ENCODE data around the gene SORL1.
A peak's percentile ranks its signal among the peaks of the same experiment; 100 is the strongest.

The SORL1 gene

DNA sequence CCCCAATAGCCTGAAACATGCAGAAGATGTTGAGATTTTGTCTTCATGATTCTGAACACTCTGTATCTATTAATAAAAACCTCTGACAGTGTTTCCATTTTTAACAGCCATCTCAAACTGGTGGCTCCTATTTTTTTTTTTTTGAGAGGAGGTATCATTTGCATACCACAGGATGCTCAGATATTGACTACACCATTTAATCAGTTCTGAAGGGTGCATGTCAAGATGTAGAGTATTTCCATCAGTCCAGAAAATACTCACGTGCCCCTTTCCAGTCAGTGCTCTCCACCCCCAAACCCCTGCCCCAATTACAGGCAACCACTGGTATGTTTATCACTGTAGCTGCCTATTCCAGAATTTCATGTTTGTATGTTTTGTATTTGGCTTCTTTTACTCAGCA lies 85.9 kb downstream of the SORL1 start:
- Mint-ChIP-seq H3K4me1 (ENCODE audit: low read depth in 2 of 2) (peaks cover 18 to 38% of the 10 kb centered on the region in 2 donors), H3K4me3 (peak overlapping the region in 1 of 2 donors; percentile 21), H3K9me3 (no peaks in the 10 kb centered on the region), H3K27me3 (no peaks in the 10 kb centered on the region), H3K36me3 (ENCODE audit: insufficient read depth) (peaks cover 71% of the 10 kb centered on the region), H3K27ac (peak overlapping the region; percentile 4 to 77)
- ATAC-seq (replicated peaks) (peak; percentile 50), DNase-seq (no peak)

- DNase-seq: no peak
- no peaks in the 10 kb centered on the region for H3K27me3 Mint-ChIP-seq
Measured at GRCh38 chr11:121539000-121539399, 86.9 kb downstream of the SORL1 start.

DNA sequence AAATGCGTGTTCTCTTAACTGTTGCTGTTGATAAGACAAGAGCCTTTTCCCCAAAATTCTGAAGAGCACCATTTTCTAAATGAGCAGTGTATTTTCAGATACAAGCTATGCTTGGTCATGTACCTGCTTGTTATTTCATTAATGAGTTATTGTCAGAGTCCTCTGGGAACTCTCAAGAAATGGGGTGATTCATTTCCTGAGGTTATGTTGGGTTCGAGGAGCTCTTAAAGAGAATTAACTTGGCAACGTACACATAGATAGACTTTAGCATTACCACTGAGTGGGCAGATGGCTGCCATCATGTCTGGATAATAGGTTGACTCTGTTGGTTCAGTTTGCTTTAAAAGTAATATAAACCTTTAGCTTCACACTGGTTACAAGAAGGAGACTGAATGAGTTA lies 88.5 kb downstream of the SORL1 start:
- Mint-ChIP-seq H3K36me3 (ENCODE audit: insufficient read depth) (peaks cover 70% of the 10 kb centered on the region), H3K4me3 (no peak overlapping the region)
- ATAC-seq (replicated peaks): no peak

More at GRCh38 chr11:121539000-121539399, 86.9 kb downstream of the SORL1 start:
- H3K27ac Mint-ChIP-seq: peak overlapping the region in 1 of 2 donors; percentile 77
- H3K4me1 Mint-ChIP-seq (ENCODE audit: low read depth in 2 of 2): peaks cover 19 to 33% of the 10 kb centered on the region in 2 donors
- H3K4me3 Mint-ChIP-seq: no peak overlapping the region
- H3K9me3 Mint-ChIP-seq: no peaks in the 10 kb centered on the region
- H3K36me3 Mint-ChIP-seq (ENCODE audit: insufficient read depth): peaks cover 71% of the 10 kb centered on the region
- ATAC-seq (replicated peaks): peak; percentile 66

DNA sequence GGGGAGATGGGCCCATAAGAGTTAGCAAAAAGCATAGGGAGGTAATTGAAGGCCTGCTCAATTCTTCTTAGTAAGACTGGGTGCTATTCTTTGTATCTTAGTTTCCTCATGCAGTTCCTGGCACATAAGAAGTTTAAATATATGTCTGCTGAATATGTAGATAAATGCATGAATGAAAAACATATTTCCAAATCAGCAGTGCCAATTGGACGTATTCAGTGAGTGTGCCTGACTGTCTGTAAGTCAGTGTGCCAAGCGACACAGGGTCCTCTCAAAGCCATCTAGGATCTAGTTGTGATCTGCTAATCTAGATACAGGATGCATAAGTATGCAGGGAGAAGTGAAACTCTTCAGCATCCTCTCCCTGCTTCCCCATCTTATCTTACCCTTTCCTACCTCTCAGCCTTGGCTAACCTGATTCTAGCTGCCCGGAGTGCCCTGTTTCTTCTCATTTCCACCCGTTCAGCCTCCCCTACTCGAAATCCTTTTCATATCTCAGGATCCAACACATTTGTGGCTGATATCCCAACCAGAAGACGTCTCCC lies 91.8 kb downstream of the SORL1 start:
- no peak for ATAC-seq (replicated peaks)

More for the DNA sequence above, 88.5 kb downstream of the SORL1 start:
- Mint-ChIP-seq H3K9me3 (no peaks in the 10 kb centered on the region), H3K27ac (peak overlapping the region; percentile 77 to 79), H3K27me3 (no peaks in the 10 kb centered on the region), H3K4me1 (ENCODE audit: low read depth in 2 of 2) (peaks cover 31 to 49% of the 10 kb centered on the region in 2 donors)
- no peak for DNase-seq

DNA sequence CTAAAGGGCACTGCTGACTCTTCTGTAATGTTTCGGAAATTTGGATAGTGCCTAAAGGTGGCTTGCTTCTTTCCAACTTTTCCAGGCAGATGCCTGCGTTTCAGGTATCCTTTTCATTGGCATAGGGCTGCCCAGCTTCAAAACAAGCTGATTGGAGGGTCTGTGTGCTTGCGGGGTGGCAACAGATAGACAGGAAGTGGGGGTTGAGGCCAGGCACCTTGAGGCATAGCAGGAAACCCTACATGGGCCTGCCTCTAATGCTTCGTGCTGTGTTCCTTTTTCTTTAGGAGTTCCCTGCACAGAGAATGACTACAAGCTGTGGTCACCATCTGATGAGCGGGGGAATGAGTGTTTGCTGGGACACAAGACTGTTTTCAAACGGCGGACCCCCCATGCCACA lies 92.8 kb downstream of the SORL1 start:
- Mint-ChIP-seq H3K27ac (peak overlapping the region; percentile 59 to 87), H3K27me3 (no peaks in the 10 kb centered on the region), H3K4me1 (ENCODE audit: low read depth in 2 of 2) (peaks cover 36 to 47% of the 10 kb centered on the region in 2 donors), H3K9me3 (no peaks in the 10 kb centered on the region), H3K4me3 (peak overlapping the region; percentile 60 to 69), H3K36me3 (ENCODE audit: insufficient read depth) (peaks cover 57% of the 10 kb centered on the region)
- peak; percentile 11 to 17 (median 11) for DNase-seq
- ATAC-seq (replicated peaks): peak; percentile 98

More for the DNA sequence above, 91.8 kb downstream of the SORL1 start:
- Mint-ChIP-seq H3K4me3 (peak overlapping the region in 1 of 2 donors; percentile 30), H3K27ac (peak overlapping the region; percentile 87), H3K27me3 (no peaks in the 10 kb centered on the region), H3K36me3 (ENCODE audit: insufficient read depth) (peaks cover 54% of the 10 kb centered on the region), H3K4me1 (ENCODE audit: low read depth in 2 of 2) (peaks cover 40 to 48% of the 10 kb centered on the region in 2 donors), H3K9me3 (no peaks in the 10 kb centered on the region)
- no peak for DNase-seq

GRCh38 chr11:121547574-121547973 lies 95.5 kb downstream of the SORL1 start:
- no peak for ATAC-seq (replicated peaks)
- Mint-ChIP-seq H3K27me3 (no peaks in the 10 kb centered on the region), H3K9me3 (no peaks in the 10 kb centered on the region), H3K4me3 (peak overlapping the region in 1 of 2 donors; percentile 25), H3K36me3 (ENCODE audit: insufficient read depth) (peaks cover 59% of the 10 kb centered on the region), H3K27ac (peak overlapping the region; percentile 16 to 84), H3K4me1 (ENCODE audit: low read depth in 2 of 2) (peaks cover 41 to 46% of the 10 kb centered on the region in 2 donors)
- DNase-seq: no peak

- H3K36me3 Mint-ChIP-seq (ENCODE audit: insufficient read depth): peaks cover 63% of the 10 kb centered on the region
- H3K9me3 Mint-ChIP-seq: no peaks in the 10 kb centered on the region
- H3K27me3 Mint-ChIP-seq: no peaks in the 10 kb centered on the region
- H3K27ac Mint-ChIP-seq: peak overlapping the region in 1 of 2 donors; percentile 73
- ATAC-seq (replicated peaks) (no peak), DNase-seq (no peak)
- H3K4me1 Mint-ChIP-seq (ENCODE audit: low read depth in 2 of 2): peaks cover 28 to 29% of the 10 kb centered on the region in 2 donors
- no peak overlapping the region for H3K4me3 Mint-ChIP-seq
Measured at GRCh38 chr11:121550247-121551030, 98.3 kb downstream of the SORL1 start.

DNA sequence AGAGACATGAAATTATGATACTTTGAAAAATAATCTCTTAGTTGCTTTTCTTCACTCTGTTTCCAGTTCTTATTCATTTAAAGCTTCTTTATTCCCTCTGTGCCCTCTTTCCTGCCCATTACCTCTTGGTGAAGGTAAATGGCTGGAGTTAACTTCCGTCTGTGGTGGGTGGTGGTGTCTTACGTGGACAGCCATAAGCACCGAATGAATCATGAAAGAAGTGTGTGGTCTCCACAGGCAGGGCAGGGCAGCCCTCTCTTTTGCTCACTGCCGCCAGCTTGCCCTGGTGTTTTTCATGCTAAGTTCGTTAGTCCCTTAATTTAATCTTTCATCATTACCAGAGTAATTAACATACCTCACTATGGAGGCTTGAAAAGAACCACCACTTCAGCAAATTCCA lies 99.3 kb downstream of the SORL1 start:
- Mint-ChIP-seq H3K36me3 (ENCODE audit: insufficient read depth) (peaks cover 69% of the 10 kb centered on the region), H3K4me1 (ENCODE audit: low read depth in 2 of 2) (peaks cover 20 to 25% of the 10 kb centered on the region in 2 donors), H3K4me3 (no peak overlapping the region), H3K9me3 (no peaks in the 10 kb centered on the region), H3K27ac (peak overlapping the region; percentile 41 to 46), H3K27me3 (no peaks in the 10 kb centered on the region)
- ATAC-seq (replicated peaks) (no peak), DNase-seq (no peak)

- DNase-seq (no peak), ATAC-seq (replicated peaks) (no peak)
- Mint-ChIP-seq H3K27me3 (no peaks in the 10 kb centered on the region), H3K4me1 (ENCODE audit: low read depth in 2 of 2) (peaks cover 26 to 27% of the 10 kb centered on the region in 2 donors), H3K27ac (peak overlapping the region in 1 of 2 donors; percentile 46), H3K36me3 (ENCODE audit: insufficient read depth) (peaks cover 70% of the 10 kb centered on the region), H3K4me3 (no peak overlapping the region), H3K9me3 (no peaks in the 10 kb centered on the region)
Measured at GRCh38 chr11:121552154-121552553, 100.0 kb downstream of the SORL1 start.

DNA sequence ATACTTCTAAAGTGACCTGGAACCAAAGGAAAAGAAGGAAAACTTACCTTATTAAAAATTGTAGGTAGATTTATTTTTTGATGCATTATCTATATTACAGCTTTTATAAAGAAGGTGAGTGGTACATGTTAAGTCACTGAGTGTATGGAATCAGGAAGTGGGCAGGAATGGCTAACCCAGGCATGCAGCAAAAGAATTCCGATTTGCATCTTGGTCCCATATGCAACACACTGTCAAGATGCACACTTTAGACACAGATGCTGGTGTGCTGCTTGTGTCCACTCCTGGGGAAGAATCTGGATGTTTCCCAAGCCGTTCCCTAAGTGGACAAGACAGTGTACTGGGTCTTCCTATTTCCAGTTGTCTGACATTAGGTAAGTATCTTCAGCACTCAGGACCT lies 100.5 kb downstream of the SORL1 start:
- Mint-ChIP-seq H3K27me3 (no peaks in the 10 kb centered on the region), H3K4me1 (ENCODE audit: low read depth in 2 of 2) (peaks cover 26 to 29% of the 10 kb centered on the region in 2 donors), H3K4me3 (no peak overlapping the region), H3K27ac (no peak overlapping the region), H3K36me3 (ENCODE audit: insufficient read depth) (peaks cover 70% of the 10 kb centered on the region), H3K9me3 (no peaks in the 10 kb centered on the region)
- DNase-seq (no peak), ATAC-seq (replicated peaks) (no peak)

DNA sequence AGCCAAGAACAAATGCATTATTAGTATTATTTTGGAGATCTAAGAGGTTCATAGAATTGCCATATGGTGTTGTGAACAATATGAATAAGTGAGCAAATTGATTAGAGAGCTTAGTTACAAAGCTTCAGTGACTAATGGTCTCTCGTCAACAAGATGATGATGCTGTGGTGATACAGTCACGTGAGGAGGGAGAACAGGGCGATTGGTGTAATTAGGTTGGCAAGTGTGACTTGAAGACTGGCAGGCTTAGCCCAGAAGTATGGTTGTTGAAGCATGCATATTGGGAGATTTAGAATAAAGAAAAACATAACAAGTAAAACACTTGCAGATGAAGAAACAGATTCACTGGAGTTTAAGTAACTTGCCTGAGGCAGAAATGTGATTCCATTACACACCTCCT lies 101.3 kb downstream of the SORL1 start:
- DNase-seq (no peak), ATAC-seq (replicated peaks) (no peak)
- peak overlapping the region; percentile 29 to 69 for H3K27ac Mint-ChIP-seq
- H3K36me3 Mint-ChIP-seq (ENCODE audit: insufficient read depth): peaks cover 71% of the 10 kb centered on the region
- H3K4me1 Mint-ChIP-seq (ENCODE audit: low read depth in 2 of 2): peaks cover 24 to 28% of the 10 kb centered on the region in 2 donors
- H3K27me3 Mint-ChIP-seq: no peaks in the 10 kb centered on the region
- no peaks in the 10 kb centered on the region for H3K9me3 Mint-ChIP-seq
- no peak overlapping the region for H3K4me3 Mint-ChIP-seq

DNA sequence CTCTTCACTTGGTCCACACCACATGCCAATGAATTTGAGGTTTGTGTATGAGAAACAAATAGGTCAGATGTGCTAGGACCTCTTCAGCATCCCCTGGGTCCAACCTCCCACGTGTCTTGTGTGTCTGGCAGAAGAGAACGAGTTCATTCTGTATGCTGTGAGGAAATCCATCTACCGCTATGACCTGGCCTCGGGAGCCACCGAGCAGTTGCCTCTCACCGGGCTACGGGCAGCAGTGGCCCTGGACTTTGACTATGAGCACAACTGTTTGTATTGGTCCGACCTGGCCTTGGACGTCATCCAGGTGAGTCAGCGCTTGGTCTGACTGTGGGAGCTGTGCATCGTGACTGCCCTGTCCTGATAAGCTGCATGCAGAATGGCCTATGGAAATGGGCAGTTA lies 101.7 kb downstream of the SORL1 start:
- H3K27ac Mint-ChIP-seq: peak overlapping the region; percentile 29 to 69

GRCh38 chr11:121554552-121554951 lies 102.4 kb downstream of the SORL1 start:
- ATAC-seq (replicated peaks): no peak
- DNase-seq: no peak
- no peaks in the 10 kb centered on the region for H3K27me3 Mint-ChIP-seq
- no peaks in the 10 kb centered on the region for H3K9me3 Mint-ChIP-seq
- H3K4me1 Mint-ChIP-seq (ENCODE audit: low read depth in 2 of 2): peaks cover 24 to 32% of the 10 kb centered on the region in 2 donors
- peak overlapping the region in 1 of 2 donors; percentile 49 for H3K27ac Mint-ChIP-seq
- peaks cover 74% of the 10 kb centered on the region for H3K36me3 Mint-ChIP-seq (ENCODE audit: insufficient read depth)
- H3K4me3 Mint-ChIP-seq: no peak overlapping the region

More for the DNA sequence above, 101.7 kb downstream of the SORL1 start:
- no peaks in the 10 kb centered on the region for H3K9me3 Mint-ChIP-seq
- H3K36me3 Mint-ChIP-seq (ENCODE audit: insufficient read depth): peaks cover 75% of the 10 kb centered on the region
- ATAC-seq (replicated peaks): no peak
- no peaks in the 10 kb centered on the region for H3K27me3 Mint-ChIP-seq
- no peak for DNase-seq
- no peak overlapping the region for H3K4me3 Mint-ChIP-seq
- H3K4me1 Mint-ChIP-seq (ENCODE audit: low read depth in 2 of 2): peaks cover 24 to 28% of the 10 kb centered on the region in 2 donors

GRCh38 chr11:121555121-121555520 lies 103.0 kb downstream of the SORL1 start:
- DNase-seq (no peak), ATAC-seq (replicated peaks) (no peak)
- peak overlapping the region in 1 of 2 donors; percentile 78 for H3K27ac Mint-ChIP-seq
- H3K36me3 Mint-ChIP-seq (ENCODE audit: insufficient read depth): peaks cover 74% of the 10 kb centered on the region
- H3K4me1 Mint-ChIP-seq (ENCODE audit: low read depth in 2 of 2): peaks cover 28 to 37% of the 10 kb centered on the region in 2 donors
- no peaks in the 10 kb centered on the region for H3K27me3 Mint-ChIP-seq
- no peak overlapping the region for H3K4me3 Mint-ChIP-seq
- H3K9me3 Mint-ChIP-seq: no peaks in the 10 kb centered on the region
